Caco-2 (cell line): ENCODE data around the gene ARL11. TPM values are rescaled to one million over a fixed set of nuclear protein-coding genes. Genes with fewer than 3 reads are reported as not detected.

Experiments
- BruUV-seq: library from RNA; stranded (reverse); fragments of 400-500 nt; replicated peaks from 2 replicates; lab custom pipeline; 2021; lab: Mats Ljungman, UMichigan
- CTCF ChIA-PET: fragments of 300-600 bp; sonication (Branson Sonifier 250); formaldehyde crosslinking; loops from one replicate; lab custom pipeline; 2022; ENCODE audit warnings: antibody characterized with exemption; lab: Charles Lee
- POLR2A ChIA-PET: fragments of 300-600 bp; sonication (Branson Sonifier 250); formaldehyde crosslinking; loops from one replicate; lab custom pipeline; 2022; ENCODE audit warnings: antibody characterized with exemption; lab: Charles Lee
- DNase-seq, 2 experiments: peaks; one replicate each; pipeline versions ENCODE4 v3.0.0 to v3.0.0-alpha.2; 2020 to 2022
- H3K27me3 ChIP-seq: replicated peaks from 2 replicates; pipeline ENCODE4 v1.6.0; 2011; ENCODE audit warnings: low read length; ENCODE audit not compliant: control insufficient read depth, insufficient read depth
- H3K36me3 ChIP-seq: 2 replicates; pipeline ENCODE4 v1.5.1; 2011; ENCODE audit warnings: low read length; ENCODE audit not compliant: control insufficient read depth, insufficient read depth
- H3K4me1 ChIP-seq: fragments of 250-450 bp; sonication (Bioruptor Pico); 2 replicates; pipeline ENCODE4 v1.5.1; 2020; ENCODE audit warnings: mild to moderate bottlenecking
- H3K4me3 ChIP-seq: 2 replicates; pipeline ENCODE4 v1.5.1; 2011; ENCODE audit warnings: low read depth, mild to moderate bottlenecking, control low read depth, low read length
- H3K9me3 ChIP-seq: fragments of 250-450 bp; sonication (Bioruptor Pico); 2 replicates; pipeline ENCODE4 v1.5.1; 2020; ENCODE audit warnings: mild to moderate bottlenecking, moderate library complexity
- H3K27ac Mint-ChIP-seq: one replicate; pipeline ENCODE4 v1.8.0; 2022; ENCODE audit warnings: mixed read lengths; ENCODE audit not compliant: unreplicated experiment
- H3K27me3 Mint-ChIP-seq: one replicate; pipeline ENCODE4 v1.8.0; 2022; ENCODE audit warnings: mixed read lengths; ENCODE audit not compliant: insufficient read depth, unreplicated experiment
- H3K36me3 Mint-ChIP-seq: one replicate; pipeline ENCODE4 v1.8.0; 2022; ENCODE audit warnings: mild to moderate bottlenecking, mixed read lengths; ENCODE audit not compliant: insufficient read depth, unreplicated experiment
- H3K4me1 Mint-ChIP-seq: one replicate; pipeline ENCODE4 v1.8.0; 2022; ENCODE audit warnings: low read depth, mixed read lengths; ENCODE audit not compliant: unreplicated experiment
- H3K4me3 Mint-ChIP-seq: one replicate; pipeline ENCODE4 v1.8.0; 2022; ENCODE audit warnings: mild to moderate bottlenecking, moderate library complexity, mixed read lengths; ENCODE audit not compliant: unreplicated experiment
- H3K9me3 Mint-ChIP-seq: one replicate; pipeline ENCODE4 v1.8.0; 2022; ENCODE audit warnings: mixed read lengths; ENCODE audit not compliant: unreplicated experiment
- intact Hi-C: fragments of 100-400 bp; cut with micrococcal nuclease; formaldehyde crosslinking; loops from one replicate; pipeline ENCODE4 v1.10.0; 2022; ENCODE audit not compliant: unreplicated experiment
- total RNA-seq: library from RNA; stranded (reverse); gene quantifications from 2 replicates; pipeline ENCODE4 v1.2.3, GENCODE V29; 2022
- TF ChIP-seq, protein P1 (sequence below), 2 experiments: fragments of 200-600 bp in 1 of 2; IDR thresholded peaks; 1 replicate in 1 of 2; 2 replicates in 1 of 2; pipeline versions ENCODE4 v1.5.1 to v1.8.0; 2011 to 2022; ENCODE audit warnings: antibody characterized with exemption in 1 of 2, control low read depth in 1 of 2, inconsistent platforms in 1 of 2, low read depth in 1 of 2, low read length in 1 of 2, mild to moderate bottlenecking in 1 of 2, moderate library complexity in 1 of 2; ENCODE audit not compliant: insufficient read depth in 1 of 2, severe bottlenecking in 1 of 2, unreplicated experiment in 1 of 2

Gene ARL11
- total RNA-seq, 1 experiment from 2014 or later: not detected

- no peak overlapping the region for H3K27ac Mint-ChIP-seq
- H3K36me3 ChIP-seq: no peaks in the 10 kb centered on the region
- H3K27me3 Mint-ChIP-seq: no peaks in the 10 kb centered on the region
- H3K4me3 ChIP-seq: no peak overlapping the region
- no TSS peak for BruUV-seq
- ChIA-PET CTCF (interaction anchor here (0.7 kb wide), 2 partner anchors 9 to 233 kb away, joined by 3 read pairs; no protein-coding TSS in a partner anchor), POLR2A (no interaction called here)
- no peaks in the 10 kb centered on the region for H3K4me1 Mint-ChIP-seq
- intact Hi-C loops: no loop called here
- H3K27me3 ChIP-seq: no peaks in the 10 kb centered on the region
- H3K9me3 ChIP-seq: no peaks in the 10 kb centered on the region
- TF ChIP-seq, protein P1, sequence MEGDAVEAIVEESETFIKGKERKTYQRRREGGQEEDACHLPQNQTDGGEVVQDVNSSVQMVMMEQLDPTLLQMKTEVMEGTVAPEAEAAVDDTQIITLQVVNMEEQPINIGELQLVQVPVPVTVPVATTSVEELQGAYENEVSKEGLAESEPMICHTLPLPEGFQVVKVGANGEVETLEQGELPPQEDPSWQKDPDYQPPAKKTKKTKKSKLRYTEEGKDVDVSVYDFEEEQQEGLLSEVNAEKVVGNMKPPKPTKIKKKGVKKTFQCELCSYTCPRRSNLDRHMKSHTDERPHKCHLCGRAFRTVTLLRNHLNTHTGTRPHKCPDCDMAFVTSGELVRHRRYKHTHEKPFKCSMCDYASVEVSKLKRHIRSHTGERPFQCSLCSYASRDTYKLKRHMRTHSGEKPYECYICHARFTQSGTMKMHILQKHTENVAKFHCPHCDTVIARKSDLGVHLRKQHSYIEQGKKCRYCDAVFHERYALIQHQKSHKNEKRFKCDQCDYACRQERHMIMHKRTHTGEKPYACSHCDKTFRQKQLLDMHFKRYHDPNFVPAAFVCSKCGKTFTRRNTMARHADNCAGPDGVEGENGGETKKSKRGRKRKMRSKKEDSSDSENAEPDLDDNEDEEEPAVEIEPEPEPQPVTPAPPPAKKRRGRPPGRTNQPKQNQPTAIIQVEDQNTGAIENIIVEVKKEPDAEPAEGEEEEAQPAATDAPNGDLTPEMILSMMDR (IDR thresholded peaks at IDR 0.05; ENCODE audit: insufficient read depth in 1 of 2, low read depth in 1 of 2, low read length in 1 of 2, severe bottlenecking in 1 of 2, unreplicated experiment in 1 of 2): no peak
- H3K36me3 Mint-ChIP-seq: no peaks in the 10 kb centered on the region
- no peak for DNase-seq
- no peaks in the 10 kb centered on the region for H3K4me1 ChIP-seq
- no peak overlapping the region for H3K4me3 Mint-ChIP-seq
- H3K9me3 Mint-ChIP-seq: no peaks in the 10 kb centered on the region
Measured at GRCh38 chr13:49615836-49616675, 12.3 kb upstream of the ARL11 start.

GRCh38 chr13:49616676-49617065 lies 11.6 kb upstream of the ARL11 start:
- DNase-seq: no peak
- Histone ChIP-seq H3K36me3 (no peaks in the 10 kb centered on the region), H3K27me3 (no peaks in the 10 kb centered on the region), H3K4me3 (no peak overlapping the region), H3K4me1 (no peaks in the 10 kb centered on the region), H3K9me3 (no peaks in the 10 kb centered on the region)
- Mint-ChIP-seq H3K27ac (no peak overlapping the region), H3K36me3 (no peaks in the 10 kb centered on the region), H3K4me1 (no peaks in the 10 kb centered on the region), H3K4me3 (no peak overlapping the region), H3K9me3 (no peaks in the 10 kb centered on the region), H3K27me3 (no peaks in the 10 kb centered on the region)
- ChIA-PET CTCF (interaction anchor here (0.7 kb wide), 1 partner anchor 232 kb away, joined by 3 read pairs; no protein-coding TSS in a partner anchor), POLR2A (no interaction called here)
- BruUV-seq: no TSS peak
- TF ChIP-seq, protein P1 (IDR thresholded peaks at IDR 0.05; ENCODE audit: insufficient read depth in 1 of 2, low read depth in 1 of 2, low read length in 1 of 2, severe bottlenecking in 1 of 2, unreplicated experiment in 1 of 2): no peak
- intact Hi-C loops: no loop called here

DNA sequence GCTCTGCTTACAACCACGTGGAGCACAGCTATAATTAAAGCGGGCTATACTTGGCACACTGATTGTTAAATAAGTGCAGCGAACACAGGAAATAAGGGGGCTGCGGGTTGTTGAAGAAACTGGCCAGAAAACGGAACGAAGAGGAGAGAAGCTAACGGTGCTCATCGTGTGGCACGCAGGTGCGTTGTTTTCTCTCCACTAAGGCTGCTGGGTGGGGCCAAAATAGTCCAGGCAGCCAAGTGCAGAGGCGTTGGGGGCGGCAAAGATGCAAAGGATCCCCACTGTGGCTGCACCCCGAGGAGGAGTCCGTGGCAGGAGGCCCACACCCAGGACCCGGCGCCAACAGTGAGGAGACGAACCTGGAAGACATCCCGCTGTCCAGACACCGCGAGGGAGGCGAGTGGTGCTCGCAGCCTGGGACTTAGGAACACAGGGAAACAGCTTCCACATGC lies 8.1 kb upstream of the ARL11 start:
- peak overlapping the region; percentile 22; the same call in 1 of the 2 replicates for H3K4me3 ChIP-seq
- POLR2A ChIA-PET: interaction anchor here (0.7 kb wide), 1 partner anchor 71 kb away, joined by 3 read pairs; the partner anchor contains the start of gene EBPL

More for the DNA sequence above, 8.1 kb upstream of the ARL11 start:
- Mint-ChIP-seq H3K4me1 (no peaks in the 10 kb centered on the region), H3K27ac (no peak overlapping the region), H3K27me3 (no peaks in the 10 kb centered on the region), H3K4me3 (peak overlapping the region; percentile 69), H3K9me3 (no peaks in the 10 kb centered on the region), H3K36me3 (no peaks in the 10 kb centered on the region)
- H3K4me1 ChIP-seq: no peaks in the 10 kb centered on the region
- H3K9me3 ChIP-seq: no peaks in the 10 kb centered on the region; the same call in 1 of the 2 replicates
- intact Hi-C loops: no loop called here
- BruUV-seq: no TSS peak
- peak in 1 of 2 experiments; percentile 18 for DNase-seq
- H3K36me3 ChIP-seq: no peaks in the 10 kb centered on the region
- TF ChIP-seq, protein P1 (IDR thresholded peaks at IDR 0.05; ENCODE audit: insufficient read depth in 1 of 2, low read depth in 1 of 2, low read length in 1 of 2, severe bottlenecking in 1 of 2, unreplicated experiment in 1 of 2): no peak
- H3K27me3 ChIP-seq: no peaks in the 10 kb centered on the region
- CTCF ChIA-PET: interaction anchor here (0.7 kb wide), 2 partner anchors 29 to 171 kb away, joined by 3 read pairs; no protein-coding TSS in a partner anchor
